Measurements from ENCODE around the gene RCAN2. TPM values are rescaled to one million over a fixed set of nuclear protein-coding genes. Genes with fewer than 3 reads are reported as not detected.

The RCAN2 gene
- total and polyA plus RNA-seq, 2 donors (not counting 3 experiments of a cell fraction or from before 2014, with no cell fraction given) = 0.07 to 0.33 TPM

- Histone ChIP-seq H3K9ac (replicated peaks; ENCODE audit: extremely low read depth, insufficient read depth, low read length) (no peak overlapping the region), H3K9me3 (replicated peaks; ENCODE audit: control insufficient read depth, insufficient read depth, low read length) (no peaks in the 10 kb centered on the region), H3K36me3 (ENCODE audit: control insufficient read depth in 2 of 2, extremely low read depth in 1 of 2, insufficient read depth in 2 of 2, low read length in 2 of 2) (no peaks in the 10 kb centered on the region), H3K9me1 (replicated peaks; ENCODE audit: control insufficient read depth, extremely low read depth, insufficient read depth, low read length) (no peaks in the 10 kb centered on the region), H3K4me1 (ENCODE audit: control insufficient read depth, extremely low read depth, insufficient read depth, low read length) (peaks cover 6% of the 10 kb centered on the region), H3K27ac (ENCODE audit: insufficient read depth, low read depth, low read length) (no peak overlapping the region), H2AFZ (ENCODE audit: low read depth, low read length) (peak overlapping the region; percentile 51), H3K4me3 (replicated peaks in 1 of 3; ENCODE audit: insufficient read depth in 1 of 3, low read depth in 1 of 3, low read length in 3 of 3) (no peak overlapping the region), H3K4me2 (ENCODE audit: insufficient read depth, low read length) (peak overlapping the region; percentile 24), H4K20me1 (replicated peaks; ENCODE audit: control insufficient read depth, extremely low read depth, insufficient read depth, low read length) (no peaks in the 10 kb centered on the region), H3K27me3 (ENCODE audit: control insufficient read depth in 2 of 2, insufficient read depth in 2 of 2, low read length in 2 of 2) (peaks cover 0 to 6% of the 10 kb centered on the region in 2 experiments), H3K79me2 (ENCODE audit: control insufficient read depth, insufficient read depth, low read length) (no peaks in the 10 kb centered on the region)
- TF ChIP-seq POLR2AphosphoS5 (IDR thresholded peaks at IDR 0.05; ENCODE audit: insufficient read depth, low read depth, low read length) (no peak), GATA2 (IDR thresholded peaks at IDR 0.05; ENCODE audit: insufficient read depth, insufficient read length, low read depth, low read length) (no peak), FOS (IDR thresholded peaks at IDR 0.05; ENCODE audit: borderline replicate concordance, insufficient read depth, low read length) (no peak), MAX (IDR thresholded peaks at IDR 0.05; ENCODE audit: insufficient read depth, insufficient read length) (no peak)
- ChIA-PET CTCF (interaction anchor here (0.7 to 1.8 kb wide), 10 partner anchors 8 to 254 kb away, joined by 3 to 7 read pairs (median 4); partner anchors contain the start of gene ENPP4), POLR2A (interaction anchor here (0.5 kb wide), 1 partner anchor 950 kb away, joined by 3 read pairs; no protein-coding TSS in a partner anchor)
- FAIRE-seq (peak; percentile 89), DNase-seq (ENCODE audit: low read depth, low spot score) (peak; percentile 84)
- BruUV-seq (replicated peaks) = no TSS peak
- intact Hi-C loops (cut with micrococcal nuclease) = loop anchor here (10.0 kb wide), 1 partner anchor 139 kb away; no protein-coding TSS in a partner anchor
- dilution Hi-C loops (cut with MboI; ENCODE audit: extremely low pct_ligation_motif_present, low sequenced_read_pairs) = no loop called here
Measured at GRCh38 chr6:46184114-46184513, 307.1 kb downstream of the RCAN2 start.

- no peak overlapping the region for H3K4me3 ChIP-seq (replicated peaks in 1 of 3; ENCODE audit: insufficient read depth in 1 of 3, low read depth in 1 of 3, low read length in 3 of 3)
Measured at GRCh38 chr6:46175976-46176375, 315.3 kb downstream of the RCAN2 start.

More at GRCh38 chr6:46175976-46176375, 315.3 kb downstream of the RCAN2 start:
- BruUV-seq (replicated peaks) = no TSS peak
- no peaks in the 10 kb centered on the region for H3K9me1 ChIP-seq (replicated peaks; ENCODE audit: control insufficient read depth, extremely low read depth, insufficient read depth, low read length)
- H3K27ac ChIP-seq (ENCODE audit: insufficient read depth, low read depth, low read length) = no peak overlapping the region
- DNase-seq (ENCODE audit: low read depth, low spot score) (no peak), FAIRE-seq (no peak)
- ChIA-PET CTCF (interaction anchor here (1.4 kb wide), 1 partner anchor 8 kb away, joined by 3 read pairs; no protein-coding TSS in a partner anchor), POLR2A (no interaction called here)
- dilution Hi-C loops (cut with MboI; ENCODE audit: extremely low pct_ligation_motif_present, low sequenced_read_pairs) = no loop called here
- H3K36me3 ChIP-seq (ENCODE audit: control insufficient read depth in 2 of 2, extremely low read depth in 1 of 2, insufficient read depth in 2 of 2, low read length in 2 of 2) = no peaks in the 10 kb centered on the region
- no peak overlapping the region for H3K4me2 ChIP-seq (ENCODE audit: insufficient read depth, low read length)
- intact Hi-C loops (cut with micrococcal nuclease) = no loop called here
- no peaks in the 10 kb centered on the region for H3K4me1 ChIP-seq (ENCODE audit: control insufficient read depth, extremely low read depth, insufficient read depth, low read length)
- H4K20me1 ChIP-seq (replicated peaks; ENCODE audit: control insufficient read depth, extremely low read depth, insufficient read depth, low read length) = no peaks in the 10 kb centered on the region
- H3K9ac ChIP-seq (replicated peaks; ENCODE audit: extremely low read depth, insufficient read depth, low read length) = no peak overlapping the region
- TF ChIP-seq EZH2 (IDR thresholded peaks at IDR 0.05; ENCODE audit: borderline replicate concordance, low read depth, low read length, severe bottlenecking) = no peak
- TF ChIP-seq MYC (IDR thresholded peaks at IDR 0.05; ENCODE audit: low read depth, low read length) = no peak
- TF ChIP-seq GATA2 (IDR thresholded peaks at IDR 0.05; ENCODE audit: insufficient read depth, insufficient read length, low read depth, low read length) = no peak
- no peak for TF ChIP-seq MAX (IDR thresholded peaks at IDR 0.05; ENCODE audit: insufficient read depth, insufficient read length)
- no peak for TF ChIP-seq JUN (IDR thresholded peaks at IDR 0.05; ENCODE audit: borderline replicate concordance, insufficient read depth, insufficient read length, low read depth)
- TF ChIP-seq CTCF (IDR thresholded peaks at IDR 0.05; ENCODE audit: extremely low read depth in 1 of 2, insufficient read depth in 1 of 2, low read depth in 1 of 2, low read length in 2 of 2) = no peak
- TF ChIP-seq FOS (IDR thresholded peaks at IDR 0.05; ENCODE audit: borderline replicate concordance, insufficient read depth, low read length) = no peak
- TF ChIP-seq POLR2A (IDR thresholded peaks at IDR 0.05; ENCODE audit: low read depth, low read length) = no peak
- no peak for TF ChIP-seq POLR2AphosphoS5 (IDR thresholded peaks at IDR 0.05; ENCODE audit: insufficient read depth, low read depth, low read length)
- H3K27me3 ChIP-seq (ENCODE audit: control insufficient read depth in 2 of 2, insufficient read depth in 2 of 2, low read length in 2 of 2) = peaks cover 5 to 14% of the 10 kb centered on the region in 2 experiments
- H3K9me3 ChIP-seq (replicated peaks; ENCODE audit: control insufficient read depth, insufficient read depth, low read length) = no peaks in the 10 kb centered on the region
- H2AFZ ChIP-seq (ENCODE audit: low read depth, low read length) = no peak overlapping the region
- no peaks in the 10 kb centered on the region for H3K79me2 ChIP-seq (ENCODE audit: control insufficient read depth, insufficient read depth, low read length)
